ENCODE data around the gene LOXL4.

DNA sequence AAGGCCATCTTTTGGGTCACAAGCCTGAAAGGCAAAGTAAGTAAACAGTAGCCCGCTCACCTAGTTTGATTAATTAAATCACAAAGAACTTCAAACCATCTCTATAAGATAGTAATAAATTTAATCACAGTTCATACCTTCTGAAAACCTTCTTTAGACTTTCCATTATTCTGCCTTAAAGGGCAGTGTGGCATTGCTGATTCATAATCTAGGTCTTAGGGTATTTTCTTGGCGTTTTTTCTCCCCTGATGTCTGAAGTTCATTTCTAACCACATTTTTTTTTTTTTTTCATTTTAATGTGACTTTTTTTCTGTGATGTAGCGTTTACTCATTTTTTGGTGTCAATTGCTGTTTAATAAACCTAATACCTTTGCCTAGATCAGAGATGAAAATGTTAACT, 27.5 kb downstream of the LOXL4 start:
- TF ChIP-seq, protein P1, sequence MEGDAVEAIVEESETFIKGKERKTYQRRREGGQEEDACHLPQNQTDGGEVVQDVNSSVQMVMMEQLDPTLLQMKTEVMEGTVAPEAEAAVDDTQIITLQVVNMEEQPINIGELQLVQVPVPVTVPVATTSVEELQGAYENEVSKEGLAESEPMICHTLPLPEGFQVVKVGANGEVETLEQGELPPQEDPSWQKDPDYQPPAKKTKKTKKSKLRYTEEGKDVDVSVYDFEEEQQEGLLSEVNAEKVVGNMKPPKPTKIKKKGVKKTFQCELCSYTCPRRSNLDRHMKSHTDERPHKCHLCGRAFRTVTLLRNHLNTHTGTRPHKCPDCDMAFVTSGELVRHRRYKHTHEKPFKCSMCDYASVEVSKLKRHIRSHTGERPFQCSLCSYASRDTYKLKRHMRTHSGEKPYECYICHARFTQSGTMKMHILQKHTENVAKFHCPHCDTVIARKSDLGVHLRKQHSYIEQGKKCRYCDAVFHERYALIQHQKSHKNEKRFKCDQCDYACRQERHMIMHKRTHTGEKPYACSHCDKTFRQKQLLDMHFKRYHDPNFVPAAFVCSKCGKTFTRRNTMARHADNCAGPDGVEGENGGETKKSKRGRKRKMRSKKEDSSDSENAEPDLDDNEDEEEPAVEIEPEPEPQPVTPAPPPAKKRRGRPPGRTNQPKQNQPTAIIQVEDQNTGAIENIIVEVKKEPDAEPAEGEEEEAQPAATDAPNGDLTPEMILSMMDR (conservative IDR thresholded peaks at IDR 0.05 in 1 of 2, IDR thresholded peaks at IDR 0.05 in 1 of 2; ENCODE audit: extremely low read depth in 1 of 2, insufficient read depth in 1 of 2, low read depth in 1 of 2, low read length in 2 of 2) = no peak
- TF ChIP-seq EZH2 (IDR thresholded peaks at IDR 0.05; ENCODE audit: borderline replicate concordance, low read length) = no peak
